Adrenal gland (tissue), 5 donors: ENCODE data around the gene TACC2.

Experiments used
- POLR2A ChIP-seq, 2 donors: fragments of 450-650 bp; IDR thresholded peaks; one replicate each; pipeline ENCODE4 v1.6.1; 2017; ENCODE audit warnings: antibody characterized with exemption in 2 of 2, mild to moderate bottlenecking in 2 of 2, moderate library complexity in 1 of 2
- TF ChIP-seq, protein P1 (sequence below), 6 experiments: fragments of 450-650 bp in 4 of 6; fragments of 200-600 bp in 2 of 6; sonication (generic) in 1 of 6; IDR thresholded peaks; 1 replicate in 5 of 6; 2 replicates in 1 of 6; pipeline versions ENCODE4 v1.5.1 to v1.8.0; 2016 to 2021; ENCODE audit warnings: antibody characterized with exemption in 6 of 6, mild to moderate bottlenecking in 2 of 6, moderate library complexity in 1 of 6
- donor health status: DM: no; HTN: no; CAD: no.

- TF ChIP-seq, protein P1, sequence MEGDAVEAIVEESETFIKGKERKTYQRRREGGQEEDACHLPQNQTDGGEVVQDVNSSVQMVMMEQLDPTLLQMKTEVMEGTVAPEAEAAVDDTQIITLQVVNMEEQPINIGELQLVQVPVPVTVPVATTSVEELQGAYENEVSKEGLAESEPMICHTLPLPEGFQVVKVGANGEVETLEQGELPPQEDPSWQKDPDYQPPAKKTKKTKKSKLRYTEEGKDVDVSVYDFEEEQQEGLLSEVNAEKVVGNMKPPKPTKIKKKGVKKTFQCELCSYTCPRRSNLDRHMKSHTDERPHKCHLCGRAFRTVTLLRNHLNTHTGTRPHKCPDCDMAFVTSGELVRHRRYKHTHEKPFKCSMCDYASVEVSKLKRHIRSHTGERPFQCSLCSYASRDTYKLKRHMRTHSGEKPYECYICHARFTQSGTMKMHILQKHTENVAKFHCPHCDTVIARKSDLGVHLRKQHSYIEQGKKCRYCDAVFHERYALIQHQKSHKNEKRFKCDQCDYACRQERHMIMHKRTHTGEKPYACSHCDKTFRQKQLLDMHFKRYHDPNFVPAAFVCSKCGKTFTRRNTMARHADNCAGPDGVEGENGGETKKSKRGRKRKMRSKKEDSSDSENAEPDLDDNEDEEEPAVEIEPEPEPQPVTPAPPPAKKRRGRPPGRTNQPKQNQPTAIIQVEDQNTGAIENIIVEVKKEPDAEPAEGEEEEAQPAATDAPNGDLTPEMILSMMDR (IDR thresholded peaks at IDR 0.05), result no peak
- TF ChIP-seq POLR2A (IDR thresholded peaks at IDR 0.05), result peak in 1 of 2 donors; percentile 35
These were observed 63.7 kb downstream of the TACC2 start for GRCh38 chr10:122052701-122053100.
